HG02763 (cell line): Measurements from ENCODE around the gene EXOC3L1.

ENCODE experiments used
- ATAC-seq: cut with Tn5 transposase; IDR thresholded peaks from one replicate; pipeline ENCODE4 v1.9.1; 2021; ENCODE audit warnings: mild to moderate bottlenecking, moderate library complexity; ENCODE audit not compliant: unreplicated experiment

The EXOC3L1 gene

GRCh38 chr16:67183627-67184452 lies 6.1 kb downstream of the EXOC3L1 start, which contains the start of gene MATCAP1:
Gene MATCAP1 (minus strand): TSS chr16:67183963. CDS start chr16:67180610, 3,353 bp downstream.
- ATAC-seq = peak; percentile 93

- no peak for ATAC-seq
These were observed 6.7 kb downstream of the EXOC3L1 start for GRCh38 chr16:67183284-67183626.

- ATAC-seq = no peak
These were observed 7.6 kb downstream of the EXOC3L1 start for GRCh38 chr16:67182288-67182687.

- ATAC-seq = no peak
These were observed 8.6 kb downstream of the EXOC3L1 start for GRCh38 chr16:67181346-67181745.

GRCh38 chr16:67180166-67180565 lies 9.8 kb downstream of the EXOC3L1 start:
- ATAC-seq = no peak

GRCh38 chr16:67179421-67180080 lies 10.4 kb downstream of the EXOC3L1 start:
- no peak for ATAC-seq

- no peak for ATAC-seq
These were observed 11.9 kb downstream of the EXOC3L1 start for GRCh38 chr16:67177743-67178699.

- ATAC-seq = no peak
These were observed 13.3 kb downstream of the EXOC3L1 start for GRCh38 chr16:67176662-67177061.

GRCh38 chr16:67174706-67175231 lies 15.2 kb downstream of the EXOC3L1 start:
- ATAC-seq = no peak

- ATAC-seq = peak; percentile 35
These were observed 15.9 kb downstream of the EXOC3L1 start for GRCh38 chr16:67173808-67174705.

GRCh38 chr16:67173323-67173722 lies 16.6 kb downstream of the EXOC3L1 start:
- no peak for ATAC-seq

GRCh38 chr16:67170949-67171649 lies 18.8 kb downstream of the EXOC3L1 start:
- ATAC-seq = no peak

GRCh38 chr16:67170168-67170948 lies 19.6 kb downstream of the EXOC3L1 start, which contains the start of gene NOL3:
Gene NOL3 (plus strand): TSS chr16:67170538.
- ATAC-seq = peak; percentile 50

GRCh38 chr16:67169642-67170167 lies 20.2 kb downstream of the EXOC3L1 start:
- ATAC-seq = no peak

GRCh38 chr16:67169011-67169451 lies 20.9 kb downstream of the EXOC3L1 start:
- ATAC-seq = no peak

- ATAC-seq = no peak
These were observed 22.3 kb downstream of the EXOC3L1 start for GRCh38 chr16:67167588-67167987.

- ATAC-seq = no peak
These were observed 23.3 kb downstream of the EXOC3L1 start for GRCh38 chr16:67166598-67167168.

- ATAC-seq = no peak
These were observed 23.8 kb downstream of the EXOC3L1 start for GRCh38 chr16:67166110-67166547.
